Urinary bladder (tissue), 4 donors: Measurements from ENCODE around the gene TRIM28. TPM values are rescaled to one million over a fixed set of nuclear protein-coding genes. Genes with fewer than 3 reads are reported as not detected.

ENCODE experiments used
- DNase-seq: peaks from one replicate; pipeline ENCODE4 v3.0.0-alpha.2; 2015; ENCODE audit errors: extremely low spot score
- H3K27ac ChIP-seq: one replicate; pipeline ENCODE4 v1.5.1; 2013; ENCODE audit warnings: low read depth, mild to moderate bottlenecking, moderate library complexity
- H3K36me3 ChIP-seq: one replicate; pipeline ENCODE4 v1.6.1; 2013; ENCODE audit warnings: mild to moderate bottlenecking, moderate library complexity; ENCODE audit not compliant: insufficient read depth
- H3K4me1 ChIP-seq: one replicate; pipeline ENCODE4 v1.6.1; 2013; ENCODE audit warnings: mild to moderate bottlenecking, moderate library complexity; ENCODE audit not compliant: insufficient read depth
- H3K4me3 ChIP-seq: one replicate; pipeline ENCODE4 v1.5.1; 2013; ENCODE audit warnings: low read depth, low read length
- WGBS: extraction: QIAGEN DNeasy Blood & Tissue Kit; methylation state at CpG from one replicate; pipeline ENCODE4 v1.1.7; 2013; 5-methylcytosine and 5-hydroxymethylcytosine counted together
- polyA plus RNA-seq: library from polyadenylated mRNA; stranded (reverse); fragments of 200-250 nt; gene quantifications from one replicate; pipeline ENCODE4 v1.2.3, GENCODE V29; 2013
- small RNA-seq: library from RNA; depleted of rRNA; stranded (forward); fragments of <200 nt; gene quantifications from one replicate; pipeline ENCODE3, GENCODE V24; 2014
- total RNA-seq: library from RNA; depleted of rRNA; stranded (reverse); fragments of >200 nt; gene quantifications from one replicate; pipeline ENCODE4 v1.2.3, GENCODE V29; 2014
- donor health status: healthy with polysubstance abuse.
- donor health status: healthy.

TRIM28 gene
- total and polyA plus RNA-seq, 2 donors: 177 to 282 TPM

GRCh38 chr19:58579473-58580142 lies 35.7 kb downstream of the TRIM28 start:
- 88% methylated on average over 8 of the region's 8 CpGs for WGBS
- Histone ChIP-seq H3K36me3 (no peaks in the 10 kb centered on the region), H3K4me3 (no peak overlapping the region), H3K27ac (no peak overlapping the region), H3K4me1 (no peaks in the 10 kb centered on the region)
- DNase-seq: no peak

- peak; percentile 45 for DNase-seq
Observed at GRCh38 chr19:58581227-58582141, 37.6 kb downstream of the TRIM28 start.

GRCh38 chr19:58582985-58583384 lies 39.1 kb downstream of the TRIM28 start:
- no peaks in the 10 kb centered on the region for H3K36me3 ChIP-seq
- no peak overlapping the region for H3K4me3 ChIP-seq
- H3K27ac ChIP-seq: no peak overlapping the region
- DNase-seq: no peak
- H3K4me1 ChIP-seq: no peaks in the 10 kb centered on the region
- WGBS: 95% methylated on average over 6 of the region's 6 CpGs

More at GRCh38 chr19:58581227-58582141, 37.6 kb downstream of the TRIM28 start:
- no peaks in the 10 kb centered on the region for H3K4me1 ChIP-seq
- no peak overlapping the region for H3K27ac ChIP-seq
- 67% methylated on average over 62 of the region's 62 CpGs for WGBS
- no peak overlapping the region for H3K4me3 ChIP-seq
- H3K36me3 ChIP-seq: no peaks in the 10 kb centered on the region

- DNase-seq: no peak
- Histone ChIP-seq H3K4me3 (no peak overlapping the region), H3K27ac (no peak overlapping the region), H3K4me1 (no peaks in the 10 kb centered on the region), H3K36me3 (no peaks in the 10 kb centered on the region)
- 86% methylated on average over 8 of the region's 9 CpGs for WGBS
Observed at GRCh38 chr19:58584498-58585441, 40.9 kb downstream of the TRIM28 start.

GRCh38 chr19:58585442-58586132 lies 41.7 kb downstream of the TRIM28 start:
- DNase-seq: no peak
- no peaks in the 10 kb centered on the region for H3K4me1 ChIP-seq
- H3K36me3 ChIP-seq: no peaks in the 10 kb centered on the region
- H3K4me3 ChIP-seq: no peak overlapping the region
- no peak overlapping the region for H3K27ac ChIP-seq
- WGBS: 76% methylated on average over 6 of the region's 6 CpGs

- Histone ChIP-seq H3K4me3 (no peak overlapping the region), H3K27ac (no peak overlapping the region), H3K4me1 (no peaks in the 10 kb centered on the region), H3K36me3 (no peaks in the 10 kb centered on the region)
- DNase-seq: no peak
- WGBS: 93% methylated on average over 4 of the region's 4 CpGs
Observed at GRCh38 chr19:58586133-58586765, 42.4 kb downstream of the TRIM28 start.

Small RNA genes within 50 kb of the gene (small RNA-seq; reads per million reads assigned to genes)
- gene MIR6807 (not detected), gene RN7SL525P (not detected)

Other genes starting within 250 kb of the TRIM28 start
- 30.1 TPM for gene ERVK3-1, start 238.7 kb upstream of the TRIM28 start, total RNA-seq
- 33.9 TPM for gene ERVK3-1, start 238.7 kb upstream of the TRIM28 start, polyA plus RNA-seq
- 2.9 TPM for gene ZSCAN22, start 217.1 kb upstream of the TRIM28 start, total RNA-seq
- gene ZSCAN22, start 217.1 kb upstream of the TRIM28 start, polyA plus RNA-seq: 1.6 TPM
- gene A1BG, start 190.6 kb upstream of the TRIM28 start, total RNA-seq: 0.69 TPM
- gene A1BG, start 190.6 kb upstream of the TRIM28 start, polyA plus RNA-seq: 19.3 TPM
- gene ZNF497, start 181.3 kb upstream of the TRIM28 start, total RNA-seq: 2.1 TPM
- 0.73 TPM for gene ZNF497, start 181.3 kb upstream of the TRIM28 start, polyA plus RNA-seq
- gene ZNF837, start 163.0 kb upstream of the TRIM28 start, total RNA-seq: 1.5 TPM
- gene ZNF837, start 163.0 kb upstream of the TRIM28 start, polyA plus RNA-seq: 1.6 TPM
- gene RPS5, start 156.8 kb upstream of the TRIM28 start, total RNA-seq: 1,214 TPM
- gene RPS5, start 156.8 kb upstream of the TRIM28 start, polyA plus RNA-seq: 1,879 TPM
- not detected for gene RNF225, start 148.4 kb upstream of the TRIM28 start, total RNA-seq
- gene RNF225, start 148.4 kb upstream of the TRIM28 start, polyA plus RNA-seq: 0.11 TPM
- 13.6 TPM for gene ZNF584, start 135.4 kb upstream of the TRIM28 start, total RNA-seq
- gene ZNF584, start 135.4 kb upstream of the TRIM28 start, polyA plus RNA-seq: 18.5 TPM
- gene ZNF132, start 103.9 kb upstream of the TRIM28 start, total RNA-seq: 11.9 TPM
- 2.3 TPM for gene ZNF132, start 103.9 kb upstream of the TRIM28 start, polyA plus RNA-seq
- gene ZNF324B, start 92.4 kb upstream of the TRIM28 start, total RNA-seq: 6.6 TPM
- gene ZNF324B, start 92.4 kb upstream of the TRIM28 start, polyA plus RNA-seq: 5.4 TPM
- 9.5 TPM for gene ZNF324, start 77.0 kb upstream of the TRIM28 start, total RNA-seq
- 8.6 TPM for gene ZNF324, start 77.0 kb upstream of the TRIM28 start, polyA plus RNA-seq
- gene ZNF446, start 67.7 kb upstream of the TRIM28 start, total RNA-seq: 6.0 TPM
- gene ZNF446, start 67.7 kb upstream of the TRIM28 start, polyA plus RNA-seq: 16.2 TPM
- 3.5 TPM for gene SLC27A5, start 32.1 kb upstream of the TRIM28 start, total RNA-seq
- 16.8 TPM for gene SLC27A5, start 32.1 kb upstream of the TRIM28 start, polyA plus RNA-seq
- 3.3 TPM for gene ZBTB45, start 24.3 kb upstream of the TRIM28 start, total RNA-seq
- gene ZBTB45, start 24.3 kb upstream of the TRIM28 start, polyA plus RNA-seq: 18.4 TPM
- 38.4 TPM for gene CHMP2A, start 11.0 kb downstream of the TRIM28 start, total RNA-seq
- gene CHMP2A, start 11.0 kb downstream of the TRIM28 start, polyA plus RNA-seq: 212 TPM
- 31.0 TPM for gene UBE2M, start 14.5 kb downstream of the TRIM28 start, total RNA-seq
- gene UBE2M, start 14.5 kb downstream of the TRIM28 start, polyA plus RNA-seq: 69.3 TPM
- 12.4 TPM for gene MZF1, start 29.3 kb downstream of the TRIM28 start, total RNA-seq
- gene MZF1, start 29.3 kb downstream of the TRIM28 start, polyA plus RNA-seq: 22.1 TPM